SH-SY5Y (cell line): Measurements from ENCODE around the gene SPTBN5.

ENCODE experiments used
- GATA2 ChIP-seq: IDR thresholded peaks from 2 replicates; pipeline ENCODE4 v1.6.1; 2011; ENCODE audit warnings: mild to moderate bottlenecking, low read depth, low read length
- GATA3 ChIP-seq: IDR thresholded peaks from 2 replicates; pipeline ENCODE4 v1.6.1; 2011; ENCODE audit warnings: low read depth, mild to moderate bottlenecking, low read length, moderate library complexity

GRCh38 chr15:41814534-41814933 lies 79.3 kb downstream of the SPTBN5 start:
- no peak for TF ChIP-seq GATA2
- TF ChIP-seq GATA3: no peak
